Testis (tissue), 2 donors: ENCODE data around the gene SYDE2.
"Not testable (repeated sequence)": the region's sequence is repeated elsewhere in the genome, so short reads cannot be mapped to it uniquely, and the experiment has no call there.

Source experiments
- CTCF ChIP-seq, 3 experiments: fragments of 450-650 bp in 2 of 3; fragments of 200-600 bp in 1 of 3; sonication (generic) in 1 of 3; IDR thresholded peaks; one replicate each; pipeline ENCODE4 v1.5.1; 2016 to 2019; ENCODE audit warnings: antibody characterized with exemption in 3 of 3, mild to moderate bottlenecking in 2 of 3, moderate library complexity in 1 of 3
- POLR2A ChIP-seq: fragments of 450-650 bp; IDR thresholded peaks from one replicate; pipeline ENCODE4 v1.6.1; 2017; ENCODE audit warnings: antibody characterized with exemption, mild to moderate bottlenecking, moderate library complexity

GRCh38 chr1:85249042-85249441, 48.2 kb upstream of the SYDE2 start:
- not testable (repeated sequence) for TF ChIP-seq CTCF (IDR thresholded peaks at IDR 0.05); POLR2A
